GM19324 (cell line): Measurements from ENCODE around the gene LSM2.

Experiments
- ATAC-seq: cut with Tn5 transposase; IDR thresholded peaks from one replicate; pipeline ENCODE4 v1.9.1; 2021; ENCODE audit warnings: mild to moderate bottlenecking, moderate library complexity; ENCODE audit not compliant: unreplicated experiment, low FRiP score

The LSM2 gene

GRCh38 chr6:31761343-31761742 lies 45.4 kb downstream of the LSM2 start:
- ATAC-seq, result no peak

GRCh38 chr6:31760790-31761189 lies 46.0 kb downstream of the LSM2 start:
- no peak for ATAC-seq

- no peak for ATAC-seq
Measured at GRCh38 chr6:31758281-31758680, 48.5 kb downstream of the LSM2 start.

- ATAC-seq, result no peak
Measured at GRCh38 chr6:31752739-31753319, 53.9 kb downstream of the LSM2 start.

- no peak for ATAC-seq
Measured at GRCh38 chr6:31750411-31751022, 56.2 kb downstream of the LSM2 start.

- no peak for ATAC-seq
Measured at GRCh38 chr6:31749301-31750036, 57.3 kb downstream of the LSM2 start.
